ENCODE measurements around the gene GPR158.
"Not testable (repeated sequence)": the region's sequence is repeated elsewhere in the genome, so short reads cannot be mapped to it uniquely, and the experiment has no call there.

GPR158 gene

GRCh38 chr10:25296324-25296723, 121.5 kb downstream of the GPR158 start:
- no peak for FAIRE-seq
- no peak for DNase-seq (ENCODE audit: insufficient read length, low spot score)

- no peak for FAIRE-seq
- DNase-seq (ENCODE audit: insufficient read length, low spot score) = no peak
These were observed 122.7 kb downstream of the GPR158 start for GRCh38 chr10:25297466-25297865.

DNA sequence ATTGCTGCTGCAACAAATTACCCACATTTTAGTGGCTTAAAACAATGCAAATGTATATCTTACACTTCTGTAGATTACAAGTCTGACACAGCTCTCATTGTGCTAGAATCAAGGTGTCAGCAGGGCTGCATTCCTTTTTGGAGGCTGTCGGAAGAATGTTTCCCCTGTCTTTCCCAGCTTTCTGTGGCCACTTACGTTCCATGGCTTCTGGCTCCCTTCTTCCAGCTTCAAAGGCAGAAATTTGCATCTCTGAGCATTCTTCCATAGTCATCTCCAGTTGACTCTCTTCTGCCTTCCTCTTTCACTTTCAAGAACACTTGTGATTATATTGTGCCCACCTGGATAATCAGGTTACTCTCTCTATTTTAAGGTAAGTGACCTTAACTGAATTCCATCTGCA, 125.3 kb downstream of the GPR158 start:
- no peak for DNase-seq (ENCODE audit: insufficient read length, low spot score)
- FAIRE-seq = no peak

GRCh38 chr10:25304606-25305005, 129.8 kb downstream of the GPR158 start:
- DNase-seq (ENCODE audit: insufficient read length, low spot score) = no peak
- no peak for FAIRE-seq

- no peak for DNase-seq (ENCODE audit: insufficient read length, low spot score)
- FAIRE-seq = no peak
These were observed 131.6 kb downstream of the GPR158 start for GRCh38 chr10:25306386-25306785.

DNA sequence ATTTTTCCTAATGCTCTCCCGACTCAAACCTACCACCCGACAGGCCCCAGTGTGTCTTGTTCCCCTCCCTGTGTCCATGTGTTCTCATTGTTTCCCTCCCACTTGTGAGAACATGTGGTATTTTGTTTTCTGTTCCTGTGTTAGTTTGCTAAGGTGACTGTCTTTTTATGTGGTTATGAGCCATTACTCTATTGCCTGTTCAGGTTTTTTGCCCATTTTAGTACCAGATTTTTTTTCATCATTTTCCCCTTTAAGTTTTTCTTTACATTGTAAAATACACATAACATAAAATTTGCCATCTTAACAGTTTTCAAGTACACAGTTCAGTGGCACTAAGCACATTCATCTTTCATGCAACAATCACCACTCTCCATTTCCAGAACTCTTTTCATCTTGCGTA, 133.5 kb downstream of the GPR158 start:
- DNase-seq (ENCODE audit: insufficient read length, low spot score) (no peak), FAIRE-seq (no peak)

GRCh38 chr10:25317596-25318211, 142.9 kb downstream of the GPR158 start:
- not testable (repeated sequence) for FAIRE-seq; DNase-seq (ENCODE audit: insufficient read length, low spot score)

DNA sequence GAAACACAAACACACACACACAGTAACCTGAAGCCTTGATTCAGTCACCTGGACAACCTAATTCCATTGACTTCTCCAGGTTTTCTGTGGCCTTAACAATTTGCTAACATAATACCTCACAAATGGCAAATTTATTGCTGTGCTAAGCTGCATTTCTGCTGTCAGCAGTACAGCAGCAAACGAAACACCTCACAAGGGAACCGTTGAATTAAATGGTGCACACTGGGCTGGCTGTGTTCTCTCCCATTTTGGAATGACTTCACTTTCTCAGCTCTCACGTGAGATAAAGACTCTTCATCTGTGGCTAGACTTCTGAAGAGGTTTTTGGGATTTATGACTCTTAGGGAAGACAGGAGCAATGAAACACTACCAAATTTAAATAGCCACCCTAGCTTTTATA, 152.5 kb downstream of the GPR158 start:
- no peak for FAIRE-seq
- no peak for DNase-seq (ENCODE audit: insufficient read length, low spot score)

DNA sequence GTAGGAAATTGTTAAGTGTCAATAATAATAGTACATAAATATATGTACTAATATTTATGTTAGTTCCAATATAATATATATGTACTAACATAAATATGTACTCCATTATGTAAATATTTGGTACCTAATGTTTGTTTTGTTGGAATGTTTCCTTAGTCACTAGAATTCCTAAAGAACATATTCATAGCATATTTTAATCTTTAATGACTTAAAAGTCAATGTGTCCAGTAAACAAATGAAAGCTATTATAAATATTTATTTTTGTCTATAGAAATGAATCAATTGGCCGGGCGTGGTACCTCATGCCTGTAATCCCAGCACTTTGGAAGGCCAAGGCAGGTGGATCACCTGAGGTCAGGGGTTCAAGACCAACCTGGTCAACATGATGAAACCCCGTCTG, 153.6 kb downstream of the GPR158 start:
- FAIRE-seq (no peak), DNase-seq (ENCODE audit: insufficient read length, low spot score) (no peak)

- DNase-seq (ENCODE audit: insufficient read length, low spot score); FAIRE-seq: not testable (repeated sequence)
These were observed 154.8 kb downstream of the GPR158 start for GRCh38 chr10:25329587-25329986.

DNA sequence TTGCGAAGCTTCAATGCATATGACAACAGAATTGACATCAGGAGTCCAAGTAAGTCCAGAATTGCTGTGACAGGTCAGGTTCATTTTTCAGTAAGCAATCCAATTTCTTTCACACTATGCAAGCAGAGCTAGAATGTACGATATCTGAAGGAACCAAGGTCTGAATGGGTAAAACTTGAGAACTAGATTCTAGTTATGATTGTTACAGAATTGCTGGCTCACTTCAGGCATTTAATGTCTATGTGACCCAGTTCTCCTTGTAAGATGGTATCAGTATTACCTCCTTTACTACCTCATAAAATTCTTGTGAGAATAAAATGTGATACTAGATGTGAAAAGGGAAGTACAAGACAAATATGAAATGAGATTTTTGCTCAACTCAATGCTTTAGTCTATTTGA, 159.6 kb downstream of the GPR158 start:
- DNase-seq (ENCODE audit: insufficient read length, low spot score) (no peak), FAIRE-seq (no peak)

DNA sequence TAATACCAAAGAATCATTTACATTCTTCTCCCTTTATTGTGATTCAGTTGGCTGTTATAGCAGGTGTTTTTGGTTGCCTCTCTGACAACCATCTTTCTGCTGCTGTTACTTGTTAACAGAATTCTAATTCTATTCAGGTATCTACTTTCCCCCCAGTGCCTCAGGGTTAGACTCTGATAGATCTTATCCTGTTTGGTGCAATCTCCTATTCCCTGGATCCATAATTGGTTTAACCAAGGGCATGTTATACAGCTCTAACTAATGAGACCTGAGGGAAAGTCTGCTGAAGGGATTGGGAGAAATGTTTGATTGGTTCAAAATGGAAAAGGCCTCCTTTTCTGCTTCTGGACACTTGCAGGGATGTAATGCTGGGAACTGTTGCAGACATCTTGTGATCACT, 161.5 kb downstream of the GPR158 start:
- no peak for DNase-seq (ENCODE audit: insufficient read length, low spot score)
- no peak for FAIRE-seq

GRCh38 chr10:25338271-25338670, 163.5 kb downstream of the GPR158 start:
- FAIRE-seq = no peak
- DNase-seq (ENCODE audit: insufficient read length, low spot score) = no peak

DNA sequence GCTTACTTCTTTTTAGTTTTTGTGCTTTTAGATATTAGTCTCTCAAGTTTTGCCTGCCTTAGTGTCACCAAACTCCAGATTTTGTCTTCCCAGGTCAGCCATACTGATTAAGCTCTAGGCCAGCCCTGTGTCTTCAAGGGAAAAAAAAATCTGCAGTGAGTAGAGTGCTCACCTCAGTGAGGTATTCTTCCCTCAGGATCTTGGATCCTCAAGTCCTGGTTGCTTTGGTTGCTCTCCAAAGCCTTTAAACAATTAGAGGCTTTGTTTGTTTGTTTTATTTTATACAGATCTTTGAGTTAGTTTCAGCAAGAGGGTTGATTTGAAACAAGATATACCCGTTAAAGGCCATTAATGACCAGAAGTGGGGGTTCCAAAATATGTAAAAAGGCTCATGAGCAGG, 165.2 kb downstream of the GPR158 start:
- DNase-seq (ENCODE audit: insufficient read length, low spot score) (no peak), FAIRE-seq (no peak)

DNA sequence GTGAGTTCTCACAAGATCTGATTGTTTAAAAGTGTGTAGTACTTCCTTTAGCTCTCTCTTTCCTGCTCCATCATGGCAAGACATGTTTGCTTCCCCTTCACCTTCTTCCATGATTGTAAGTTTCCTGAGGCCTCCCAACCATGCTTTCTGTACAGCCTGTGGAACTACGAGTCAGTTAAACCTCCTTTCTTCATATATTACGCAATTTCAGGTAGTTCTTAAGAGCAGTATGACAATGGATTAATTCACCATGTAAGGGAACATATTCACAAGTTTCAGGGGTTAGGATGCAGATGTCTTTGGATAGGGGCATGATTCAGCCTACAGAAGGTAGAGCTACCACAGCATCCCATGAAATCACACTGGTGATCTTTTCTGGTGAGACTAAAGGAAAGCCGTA, 174.7 kb downstream of the GPR158 start:
- no peak for FAIRE-seq
- no peak for DNase-seq (ENCODE audit: insufficient read length, low spot score)

GRCh38 chr10:25356609-25357008, 181.8 kb downstream of the GPR158 start:
- no peak for DNase-seq (ENCODE audit: insufficient read length, low spot score)
- no peak for FAIRE-seq

GRCh38 chr10:25357269-25357668, 182.5 kb downstream of the GPR158 start:
- DNase-seq (ENCODE audit: insufficient read length, low spot score) = no peak
- no peak for FAIRE-seq

GRCh38 chr10:25382029-25382810, 207.4 kb downstream of the GPR158 start:
- FAIRE-seq (no peak), DNase-seq (ENCODE audit: insufficient read length, low spot score) (no peak)

- not testable (repeated sequence) for DNase-seq (ENCODE audit: insufficient read length, low spot score); FAIRE-seq
These were observed 208.1 kb downstream of the GPR158 start for GRCh38 chr10:25382901-25383300.

DNA sequence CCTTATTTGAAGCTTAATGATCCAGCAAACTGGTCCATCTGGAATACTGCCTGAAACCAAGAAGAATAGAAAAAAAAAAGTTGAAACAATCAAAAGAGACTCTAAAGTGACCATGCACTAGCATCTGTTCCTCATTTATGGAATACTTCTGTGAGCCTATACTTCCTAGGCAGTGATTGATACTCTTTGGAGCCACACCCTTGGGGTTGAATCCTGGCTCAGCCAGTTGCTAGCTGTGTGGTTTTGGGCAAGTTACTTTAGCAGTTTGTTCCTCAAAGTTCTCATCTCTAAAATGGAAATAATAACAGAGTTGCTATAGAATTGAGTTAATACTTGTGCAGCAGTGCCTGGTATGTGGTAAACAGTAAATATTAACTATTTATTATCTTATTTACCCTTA, 208.9 kb downstream of the GPR158 start:
- DNase-seq (ENCODE audit: insufficient read length, low spot score) (no peak), FAIRE-seq (no peak)

GRCh38 chr10:25384618-25385017, 209.8 kb downstream of the GPR158 start:
- FAIRE-seq (no peak), DNase-seq (ENCODE audit: insufficient read length, low spot score) (no peak)

DNA sequence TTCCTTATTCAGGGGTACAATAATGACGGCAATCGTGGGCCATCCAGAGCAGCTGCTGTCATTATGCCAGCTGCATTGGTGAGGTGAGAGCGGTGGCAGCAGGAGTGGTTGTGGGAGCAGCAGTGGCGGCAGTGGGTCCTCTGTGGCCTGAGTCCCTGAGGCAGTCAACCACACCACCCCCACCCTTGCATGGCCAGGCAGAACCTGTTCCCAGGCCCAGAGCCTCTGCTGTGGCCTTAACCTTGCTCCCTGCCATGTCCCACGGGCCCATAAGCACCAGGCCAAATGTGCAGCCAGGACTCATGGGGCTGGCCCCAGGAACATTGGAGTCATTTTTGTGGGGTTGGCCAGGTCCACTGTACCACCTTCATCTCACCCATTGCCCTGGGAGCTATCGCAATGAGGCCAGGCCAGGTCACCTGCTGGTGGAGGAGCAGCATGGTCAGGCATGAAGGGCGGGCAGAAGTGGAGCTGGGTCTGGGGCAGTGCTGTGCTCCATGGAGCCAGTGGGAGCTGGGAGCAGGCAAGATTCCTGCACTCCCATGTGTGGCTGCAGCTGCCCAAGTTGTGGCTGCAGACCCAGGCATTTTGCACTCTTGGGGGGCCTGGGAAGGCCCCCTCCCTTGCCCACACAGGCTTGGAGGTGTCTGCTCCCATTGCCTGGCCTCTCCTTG, 213.5 kb downstream of the GPR158 start:
- DNase-seq (ENCODE audit: insufficient read length, low spot score) (no peak), FAIRE-seq (no peak)

Measured in HTR-8/SVneo (cell line).